Peyer's patch (tissue), 4 donors: ENCODE measurements around the gene FFAR1.

Experiments
- CTCF ChIP-seq, 6 experiments: fragments of 450-650 bp in 4 of 6; fragments of 200-600 bp in 2 of 6; sonication (generic) in 1 of 6; IDR thresholded peaks; one replicate each; pipeline ENCODE4 v1.5.1; 2017 to 2019; ENCODE audit warnings: antibody characterized with exemption in 6 of 6, mild to moderate bottlenecking in 3 of 6, moderate library complexity in 1 of 6
- POLR2A ChIP-seq, 2 donors: fragments of 450-650 bp; IDR thresholded peaks; one replicate each; pipeline ENCODE4 v1.5.1; 2017; ENCODE audit warnings: antibody characterized with exemption in 2 of 2, mild to moderate bottlenecking in 2 of 2, moderate library complexity in 2 of 2

- TF ChIP-seq POLR2A (IDR thresholded peaks at IDR 0.05) = no peak
- no peak for TF ChIP-seq CTCF (IDR thresholded peaks at IDR 0.05)
Measured at GRCh38 chr19:35308910-35309309, 38.8 kb upstream of the FFAR1 start.
